BE2C (cell line): ENCODE measurements around the gene SMYD4.
"Not testable (repeated sequence)": the region's sequence is repeated elsewhere in the genome, so short reads cannot be mapped to it uniquely, and the experiment has no call there.

ENCODE experiments used
- DNase-seq: peaks from one replicate; pipeline ENCODE4 v3.0.0-alpha.2; 2020
- H3K27me3 ChIP-seq: fragments of 250-450 bp; sonication (Bioruptor Pico); 2 replicates; pipeline ENCODE4 v1.5.1; 2020; ENCODE audit warnings: mild to moderate bottlenecking
- H3K36me3 ChIP-seq: fragments of 250-450 bp; sonication (Bioruptor Pico); 2 replicates; pipeline ENCODE4 v1.5.1; 2020; ENCODE audit warnings: mild to moderate bottlenecking
- H3K4me1 ChIP-seq: fragments of 250-450 bp; sonication (Bioruptor Pico); 2 replicates; pipeline ENCODE4 v1.5.1; 2020
- H3K4me3 ChIP-seq: 2 replicates; pipeline ENCODE4 v1.5.1; 2011; ENCODE audit warnings: low read depth, low read length
- H3K9me3 ChIP-seq: fragments of 250-450 bp; sonication (Bioruptor Pico); 2 replicates; pipeline ENCODE4 v1.5.1; 2020
- TF ChIP-seq, protein P1 (sequence below): IDR thresholded peaks from 2 replicates; pipeline ENCODE4 v1.5.1; 2012; ENCODE audit warnings: mild to moderate bottlenecking, low read depth, low read length

The SMYD4 gene

DNA sequence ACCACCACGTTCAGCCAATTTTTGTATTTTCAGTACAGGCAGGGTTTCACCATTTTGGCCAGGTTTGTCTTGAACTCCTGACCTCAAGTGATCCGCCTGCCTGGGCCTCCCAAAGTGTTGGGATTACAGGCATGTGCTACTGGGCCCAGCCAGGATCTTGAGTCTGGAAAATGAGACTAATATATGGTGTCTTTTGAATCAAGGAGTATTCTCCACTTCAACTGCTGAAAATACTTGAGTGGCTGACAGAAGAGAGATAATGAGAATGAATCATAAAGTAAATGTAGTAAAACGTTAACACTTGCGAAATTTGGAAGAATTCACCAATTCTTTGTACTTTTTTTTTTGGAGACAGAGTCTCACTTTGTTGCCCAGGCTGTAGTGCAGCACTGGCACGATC is 16.6 kb downstream of the SMYD4 start:
- H3K4me1 ChIP-seq, result no peaks in the 10 kb centered on the region
- DNase-seq, result no peak
- TF ChIP-seq, protein P1, sequence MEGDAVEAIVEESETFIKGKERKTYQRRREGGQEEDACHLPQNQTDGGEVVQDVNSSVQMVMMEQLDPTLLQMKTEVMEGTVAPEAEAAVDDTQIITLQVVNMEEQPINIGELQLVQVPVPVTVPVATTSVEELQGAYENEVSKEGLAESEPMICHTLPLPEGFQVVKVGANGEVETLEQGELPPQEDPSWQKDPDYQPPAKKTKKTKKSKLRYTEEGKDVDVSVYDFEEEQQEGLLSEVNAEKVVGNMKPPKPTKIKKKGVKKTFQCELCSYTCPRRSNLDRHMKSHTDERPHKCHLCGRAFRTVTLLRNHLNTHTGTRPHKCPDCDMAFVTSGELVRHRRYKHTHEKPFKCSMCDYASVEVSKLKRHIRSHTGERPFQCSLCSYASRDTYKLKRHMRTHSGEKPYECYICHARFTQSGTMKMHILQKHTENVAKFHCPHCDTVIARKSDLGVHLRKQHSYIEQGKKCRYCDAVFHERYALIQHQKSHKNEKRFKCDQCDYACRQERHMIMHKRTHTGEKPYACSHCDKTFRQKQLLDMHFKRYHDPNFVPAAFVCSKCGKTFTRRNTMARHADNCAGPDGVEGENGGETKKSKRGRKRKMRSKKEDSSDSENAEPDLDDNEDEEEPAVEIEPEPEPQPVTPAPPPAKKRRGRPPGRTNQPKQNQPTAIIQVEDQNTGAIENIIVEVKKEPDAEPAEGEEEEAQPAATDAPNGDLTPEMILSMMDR, result no peak

DNA sequence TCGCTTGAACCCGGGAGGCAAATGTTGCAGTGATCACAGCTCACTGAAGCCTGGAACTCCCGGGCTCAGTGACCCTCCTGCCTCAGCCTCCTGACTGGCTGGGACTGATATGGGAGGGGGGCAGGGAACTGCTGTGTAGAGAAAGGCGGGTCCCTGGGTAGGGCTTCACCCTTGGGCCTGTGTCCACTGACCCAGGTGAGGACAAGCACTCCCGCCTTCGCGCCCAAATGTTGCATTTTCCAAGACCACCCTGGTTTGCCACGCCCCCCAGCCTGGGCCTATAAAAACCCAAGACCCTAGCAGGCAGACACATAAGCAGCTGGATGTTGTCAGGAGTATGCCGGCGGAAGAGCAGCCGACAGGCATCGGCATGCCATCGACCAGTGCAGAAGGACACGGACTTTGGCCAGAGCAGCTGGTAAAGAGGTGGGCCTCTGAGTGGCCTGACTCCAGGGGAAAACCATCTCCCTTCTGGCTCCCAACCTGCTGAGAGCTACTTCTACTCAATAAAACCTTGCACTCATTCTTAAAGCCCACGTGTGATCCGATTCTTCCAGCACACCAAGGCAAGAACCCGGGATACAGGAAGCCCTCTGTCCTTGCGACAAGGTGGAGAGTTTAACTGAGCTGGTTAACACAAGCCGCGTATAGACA is 19.1 kb downstream of the SMYD4 start:
- TF ChIP-seq, protein P1, result no peak
- Histone ChIP-seq H3K9me3 (no peaks in the 10 kb centered on the region), H3K27me3 (no peaks in the 10 kb centered on the region), H3K4me1 (no peaks in the 10 kb centered on the region), H3K4me3 (no peak overlapping the region), H3K36me3 (no peaks in the 10 kb centered on the region)
- DNase-seq, result no peak

More for the DNA sequence above, 16.6 kb downstream of the SMYD4 start:
- no peaks in the 10 kb centered on the region for H3K9me3 ChIP-seq
- H3K4me3 ChIP-seq, result no peak overlapping the region
- H3K36me3 ChIP-seq, result no peaks in the 10 kb centered on the region
- H3K27me3 ChIP-seq, result no peaks in the 10 kb centered on the region

DNA sequence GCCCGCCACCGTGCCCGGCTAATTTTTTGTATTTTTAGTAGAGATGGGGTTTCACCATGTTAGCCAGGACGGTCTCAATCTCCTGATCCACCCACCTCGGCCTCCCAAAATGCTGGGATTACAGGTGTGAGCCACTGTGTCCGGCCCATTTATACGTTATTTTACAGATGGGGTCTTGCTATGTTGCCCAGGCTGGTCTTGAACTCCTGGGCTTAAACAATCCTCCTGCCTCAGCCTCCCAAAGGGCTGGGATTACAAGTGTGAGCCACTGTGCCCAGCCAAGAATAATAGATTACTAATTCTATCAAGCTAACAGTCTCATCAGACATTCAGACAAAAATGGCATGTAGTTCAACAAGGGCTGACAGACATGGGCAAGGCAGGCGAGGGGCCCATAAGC is 19.9 kb downstream of the SMYD4 start:
- not testable (repeated sequence) for H3K4me3 ChIP-seq, H3K36me3 ChIP-seq, H3K4me1 ChIP-seq, H3K9me3 ChIP-seq, H3K27me3 ChIP-seq, DNase-seq

DNA sequence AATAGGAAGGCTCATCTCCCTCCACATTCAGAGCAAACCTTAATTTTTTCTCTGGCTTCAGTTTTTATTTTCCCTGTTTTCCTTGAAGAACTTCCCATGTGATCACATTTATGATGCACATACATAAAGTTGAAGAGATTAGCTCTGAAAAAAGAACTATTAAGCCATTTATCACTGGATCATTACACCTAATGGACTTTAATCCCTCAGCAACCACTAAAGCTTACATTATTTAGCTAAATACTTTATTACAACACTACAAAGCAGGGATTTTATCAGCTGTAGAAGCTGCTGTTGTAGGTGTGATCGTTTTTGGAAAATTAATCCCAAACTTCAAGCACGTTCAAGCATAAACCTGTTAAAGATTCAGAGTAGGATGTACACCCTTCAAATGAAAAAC is 21.1 kb downstream of the SMYD4 start:
- TF ChIP-seq, protein P1, result no peak
- no peak for DNase-seq
- no peak overlapping the region for H3K4me3 ChIP-seq
- H3K36me3 ChIP-seq, result no peaks in the 10 kb centered on the region
- H3K9me3 ChIP-seq, result no peaks in the 10 kb centered on the region
- H3K27me3 ChIP-seq, result no peaks in the 10 kb centered on the region
- H3K4me1 ChIP-seq, result no peaks in the 10 kb centered on the region

DNA sequence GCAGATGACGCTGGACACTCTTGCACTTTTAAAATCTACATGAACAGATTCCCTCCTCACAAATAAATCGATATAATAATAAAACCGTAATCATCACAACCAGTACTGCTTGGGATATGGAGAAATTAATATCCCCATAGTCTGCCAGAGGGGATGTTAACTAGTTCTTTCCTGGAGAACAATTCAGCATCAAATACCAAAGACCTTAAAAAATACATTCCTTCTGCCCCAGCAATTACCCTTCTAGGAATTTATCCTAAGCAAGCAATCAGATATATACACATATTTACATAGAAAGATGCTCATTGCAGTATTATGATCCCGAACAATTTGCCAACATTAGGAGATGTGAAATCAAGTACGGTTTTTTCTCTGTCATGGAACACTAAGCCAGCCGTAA is 21.8 kb downstream of the SMYD4 start:
- no peak overlapping the region for H3K4me3 ChIP-seq
- TF ChIP-seq, protein P1, result no peak
- no peaks in the 10 kb centered on the region for H3K9me3 ChIP-seq
- no peaks in the 10 kb centered on the region for H3K4me1 ChIP-seq
- DNase-seq, result no peak
- no peaks in the 10 kb centered on the region for H3K27me3 ChIP-seq
- no peaks in the 10 kb centered on the region for H3K36me3 ChIP-seq

DNA sequence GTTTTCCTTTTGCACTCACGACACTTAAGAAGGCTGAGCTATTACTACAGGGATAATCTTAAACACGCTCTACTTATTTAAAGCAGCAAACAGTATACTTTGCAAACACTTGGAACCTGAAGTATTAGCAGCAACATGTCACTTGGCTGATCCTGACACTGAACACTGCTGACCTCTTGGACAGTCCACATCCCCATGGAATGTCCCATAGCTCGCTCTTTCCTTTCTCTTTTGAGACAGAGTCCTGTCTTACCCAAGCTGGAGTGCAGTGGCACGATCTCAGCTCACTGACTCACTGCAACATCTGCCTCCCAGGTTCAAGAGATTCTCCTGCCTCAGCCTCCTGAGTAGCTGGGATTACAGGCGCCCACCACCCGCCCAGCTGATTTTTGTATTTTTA is 26.4 kb downstream of the SMYD4 start:
- Histone ChIP-seq H3K4me1 (no peaks in the 10 kb centered on the region), H3K9me3 (no peaks in the 10 kb centered on the region), H3K36me3 (no peaks in the 10 kb centered on the region), H3K4me3 (no peak overlapping the region), H3K27me3 (no peaks in the 10 kb centered on the region)
- DNase-seq, result no peak
- TF ChIP-seq, protein P1, result no peak

DNA sequence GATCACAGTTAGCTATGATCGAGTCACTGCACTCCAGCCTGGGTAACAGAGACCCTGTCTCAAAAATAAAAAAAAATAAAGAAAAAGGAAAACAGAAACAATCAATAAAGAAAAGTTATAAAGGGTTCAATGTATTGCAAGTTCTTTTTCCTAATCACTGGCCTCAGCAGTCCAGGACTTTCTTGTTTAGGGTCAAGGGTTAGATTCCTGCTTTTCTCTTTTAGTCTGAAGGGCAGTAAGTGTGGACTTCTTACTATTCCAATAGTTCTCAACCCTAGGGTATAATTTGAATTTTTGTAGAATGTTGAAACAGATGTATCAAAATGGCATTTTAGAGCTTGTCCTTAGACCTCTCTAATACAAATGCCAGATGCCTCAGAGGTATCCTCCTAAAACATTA is 27.3 kb downstream of the SMYD4 start:
- Histone ChIP-seq H3K4me3 (no peak overlapping the region), H3K27me3 (no peaks in the 10 kb centered on the region), H3K36me3 (no peaks in the 10 kb centered on the region), H3K9me3 (no peaks in the 10 kb centered on the region), H3K4me1 (no peaks in the 10 kb centered on the region)
- TF ChIP-seq, protein P1, result no peak
- DNase-seq, result no peak
